ENCODE measurements around the gene MTMR1. TPM values are rescaled to one million over a fixed set of nuclear protein-coding genes. Genes with fewer than 3 reads are reported as not detected.
A peak's percentile ranks its signal among the peaks of the same experiment; 100 is the strongest.

Gene MTMR1
- total and polyA plus RNA-seq, 5 donors = 7.4 to 23.4 (median 21.5) TPM

DNA sequence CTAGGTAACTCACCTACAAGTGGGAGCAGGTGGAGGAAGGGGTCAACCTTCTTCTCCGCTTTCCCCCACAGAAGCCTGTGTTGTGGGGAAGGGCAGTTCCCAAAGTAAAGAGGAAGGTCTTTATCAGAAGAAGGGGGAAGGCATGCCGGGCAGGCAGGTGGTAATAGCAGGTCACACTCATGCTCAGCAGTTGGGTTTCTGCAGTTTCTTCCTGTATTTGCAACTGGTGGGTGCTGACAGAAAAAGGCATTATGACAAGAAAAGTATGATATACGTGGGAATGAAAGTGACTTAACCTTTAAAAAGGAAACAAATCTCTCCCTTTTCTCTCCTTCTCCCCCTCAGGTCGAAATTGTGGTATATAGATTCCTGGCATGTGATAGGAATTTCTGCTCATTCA, 3.7 kb downstream of the MTMR1 start:
- Histone ChIP-seq H3K27me3 (ENCODE audit: control insufficient read depth, insufficient read depth) (no peaks in the 10 kb centered on the region), H3K9me3 (ENCODE audit: control insufficient read depth, low read length) (no peaks in the 10 kb centered on the region), H3K4me3 (ENCODE audit: low read length) (no peak overlapping the region), H3K4me1 (ENCODE audit: control insufficient read depth, insufficient read depth, low read length) (no peaks in the 10 kb centered on the region), H3K27ac (ENCODE audit: low read length) (no peak overlapping the region)
- intact Hi-C loops (cut with DNase I) = no loop called here
- WGBS = 61% methylated on average over 4 of the region's 4 CpGs
- no peak for DNase-seq
- no peak for ATAC-seq

DNA sequence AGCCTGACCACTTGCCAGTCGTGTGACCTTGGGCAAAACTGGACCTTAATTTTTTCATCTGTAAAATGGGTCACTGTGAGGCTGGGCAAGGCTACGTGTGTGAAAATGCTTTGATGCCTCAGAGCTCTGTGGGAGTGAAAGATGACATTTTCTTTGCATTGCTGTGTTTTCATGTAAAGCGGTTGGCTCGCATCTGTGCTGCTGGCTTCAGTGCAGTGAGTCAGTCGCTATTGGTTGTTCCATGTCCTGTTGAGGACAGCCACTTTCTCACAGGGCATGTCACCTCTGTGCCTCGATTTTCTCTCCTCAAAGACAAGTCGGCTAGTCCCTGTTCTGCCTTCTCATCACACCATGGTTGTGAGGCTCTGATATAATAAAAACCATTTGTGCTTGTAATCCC, 4.4 kb downstream of the MTMR1 start:
- H3K4me1 ChIP-seq (ENCODE audit: control insufficient read depth, insufficient read depth, low read length) = no peaks in the 10 kb centered on the region
- WGBS = 95% methylated on average over 7 of the region's 7 CpGs
- DNase-seq (no peak), ATAC-seq (no peak)
- no peak overlapping the region for H3K27ac ChIP-seq (ENCODE audit: low read length)
- no peaks in the 10 kb centered on the region for H3K9me3 ChIP-seq (ENCODE audit: control insufficient read depth, low read length)
- intact Hi-C loops (cut with DNase I) = no loop called here
- H3K4me3 ChIP-seq (ENCODE audit: low read length) = no peak overlapping the region
- no peaks in the 10 kb centered on the region for H3K27me3 ChIP-seq (ENCODE audit: control insufficient read depth, insufficient read depth)

DNA sequence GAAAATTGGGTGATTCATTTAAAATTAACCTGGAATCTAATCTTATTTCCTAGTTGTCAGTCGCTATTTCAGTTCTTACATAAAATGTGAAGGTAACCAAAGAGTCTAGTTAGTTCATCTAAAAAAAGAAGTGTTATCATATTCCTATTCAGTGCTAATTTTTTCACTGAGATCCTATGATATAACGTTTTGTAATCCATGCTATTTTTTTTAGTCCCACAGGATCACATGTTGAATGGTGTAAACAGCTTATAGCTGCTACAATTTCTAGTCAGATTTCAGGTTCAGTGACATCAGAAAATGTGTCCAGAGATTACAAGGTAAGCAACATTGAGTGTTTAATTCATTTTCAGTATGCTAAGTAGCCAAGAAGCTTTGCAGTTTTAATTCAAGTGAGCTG, 5.8 kb downstream of the MTMR1 start:
- DNase-seq = no peak
- H3K4me1 ChIP-seq (ENCODE audit: control insufficient read depth, insufficient read depth, low read length) = no peaks in the 10 kb centered on the region
- ATAC-seq = no peak
- H3K9me3 ChIP-seq (ENCODE audit: control insufficient read depth, low read length) = no peaks in the 10 kb centered on the region
- WGBS = 57% methylated on average over 2 of the region's 2 CpGs
- no peak overlapping the region for H3K4me3 ChIP-seq (ENCODE audit: low read length)
- no peak overlapping the region for H3K27ac ChIP-seq (ENCODE audit: low read length)
- H3K27me3 ChIP-seq (ENCODE audit: control insufficient read depth, insufficient read depth) = no peaks in the 10 kb centered on the region
- intact Hi-C loops (cut with DNase I) = no loop called here

- no peak overlapping the region for H3K4me3 ChIP-seq (ENCODE audit: low read length)
- ATAC-seq (no peak), DNase-seq (no peak)
- no peaks in the 10 kb centered on the region for H3K9me3 ChIP-seq (ENCODE audit: control insufficient read depth, low read length)
- intact Hi-C loops (cut with DNase I) = loop anchor here in 1 of 4 donors (10.0 kb wide), 1 partner anchor 745 kb away; no protein-coding TSS in a partner anchor
- H3K27ac ChIP-seq (ENCODE audit: low read length) = no peak overlapping the region
- no peaks in the 10 kb centered on the region for H3K27me3 ChIP-seq (ENCODE audit: control insufficient read depth, insufficient read depth)
- H3K4me1 ChIP-seq (ENCODE audit: control insufficient read depth, insufficient read depth, low read length) = peaks cover 4% of the 10 kb centered on the region
Measured at GRCh38 chrX:150700107-150700506, 6.9 kb downstream of the MTMR1 start.

- Histone ChIP-seq H3K4me1 (ENCODE audit: control insufficient read depth, insufficient read depth, low read length) (peaks cover 4% of the 10 kb centered on the region), H3K27me3 (ENCODE audit: control insufficient read depth, insufficient read depth) (no peaks in the 10 kb centered on the region), H3K9me3 (ENCODE audit: control insufficient read depth, low read length) (no peaks in the 10 kb centered on the region), H3K4me3 (ENCODE audit: low read length) (no peak overlapping the region), H3K27ac (ENCODE audit: low read length) (no peak overlapping the region)
- intact Hi-C loops (cut with DNase I) = loop anchor here in 1 of 4 donors (10.0 kb wide), 1 partner anchor 747 kb away; no protein-coding TSS in a partner anchor
- DNase-seq (no peak), ATAC-seq (no peak)
- WGBS = 100% methylated on average over 1 of the region's 1 CpG
Measured at GRCh38 chrX:150701377-150701776, 8.2 kb downstream of the MTMR1 start.

DNA sequence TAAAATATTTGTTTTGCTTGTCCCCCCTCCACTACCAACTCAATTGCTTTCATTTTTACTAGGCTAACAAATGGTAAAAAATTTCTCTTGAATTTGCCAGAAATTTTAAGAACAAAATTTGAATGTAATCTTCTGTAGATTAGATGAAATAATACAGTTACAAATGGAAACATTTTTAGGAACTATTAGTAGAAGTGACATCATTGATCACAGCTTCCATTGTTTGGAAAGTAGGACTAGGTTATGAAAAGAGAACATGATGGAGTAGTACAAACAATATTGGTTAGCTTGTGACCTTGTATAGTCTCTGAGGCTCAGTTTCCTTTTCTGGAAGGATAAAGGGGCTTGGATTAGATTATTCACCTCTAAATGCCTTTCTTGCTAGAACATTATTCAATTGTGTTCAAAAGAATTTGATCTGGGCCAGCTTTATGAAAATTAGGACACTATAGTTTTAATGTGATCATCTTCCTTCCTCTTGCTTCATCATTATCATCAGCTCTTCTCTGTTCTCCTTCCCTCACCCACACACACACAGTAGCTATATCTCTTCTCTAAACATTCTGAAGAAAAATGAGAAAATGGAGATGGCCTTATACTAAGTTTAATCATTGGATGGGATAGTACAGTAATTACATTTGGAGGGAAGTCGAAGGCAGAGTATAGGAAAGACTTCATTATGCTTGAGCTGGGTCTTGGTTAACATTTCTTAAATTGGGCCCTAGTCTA, 9.9 kb downstream of the MTMR1 start:
- no peaks in the 10 kb centered on the region for H3K9me3 ChIP-seq (ENCODE audit: control insufficient read depth, low read length)
- intact Hi-C loops (cut with DNase I) = loop anchor here in 1 of 4 donors (10.0 kb wide), 1 partner anchor 748 kb away; no protein-coding TSS in a partner anchor
- H3K27ac ChIP-seq (ENCODE audit: low read length) = no peak overlapping the region
- H3K4me1 ChIP-seq (ENCODE audit: control insufficient read depth, insufficient read depth, low read length) = peaks cover 4% of the 10 kb centered on the region
- no peak overlapping the region for H3K4me3 ChIP-seq (ENCODE audit: low read length)
- H3K27me3 ChIP-seq (ENCODE audit: control insufficient read depth, insufficient read depth) = no peaks in the 10 kb centered on the region
- WGBS = 89% methylated on average over 1 of the region's 1 CpG
- DNase-seq = no peak
- no peak for ATAC-seq

GRCh38 chrX:150703695-150703974, 10.4 kb downstream of the MTMR1 start:
- intact Hi-C loops (cut with DNase I) = loop anchor here in 1 of 4 donors (10.0 kb wide), 1 partner anchor 749 kb away; no protein-coding TSS in a partner anchor
- no peak overlapping the region for H3K4me3 ChIP-seq (ENCODE audit: low read length)
- H3K4me1 ChIP-seq (ENCODE audit: control insufficient read depth, insufficient read depth, low read length) = peaks cover 4% of the 10 kb centered on the region
- H3K9me3 ChIP-seq (ENCODE audit: control insufficient read depth, low read length) = no peaks in the 10 kb centered on the region
- DNase-seq (no peak), ATAC-seq (no peak)
- H3K27ac ChIP-seq (ENCODE audit: low read length) = no peak overlapping the region
- H3K27me3 ChIP-seq (ENCODE audit: control insufficient read depth, insufficient read depth) = no peaks in the 10 kb centered on the region

DNA sequence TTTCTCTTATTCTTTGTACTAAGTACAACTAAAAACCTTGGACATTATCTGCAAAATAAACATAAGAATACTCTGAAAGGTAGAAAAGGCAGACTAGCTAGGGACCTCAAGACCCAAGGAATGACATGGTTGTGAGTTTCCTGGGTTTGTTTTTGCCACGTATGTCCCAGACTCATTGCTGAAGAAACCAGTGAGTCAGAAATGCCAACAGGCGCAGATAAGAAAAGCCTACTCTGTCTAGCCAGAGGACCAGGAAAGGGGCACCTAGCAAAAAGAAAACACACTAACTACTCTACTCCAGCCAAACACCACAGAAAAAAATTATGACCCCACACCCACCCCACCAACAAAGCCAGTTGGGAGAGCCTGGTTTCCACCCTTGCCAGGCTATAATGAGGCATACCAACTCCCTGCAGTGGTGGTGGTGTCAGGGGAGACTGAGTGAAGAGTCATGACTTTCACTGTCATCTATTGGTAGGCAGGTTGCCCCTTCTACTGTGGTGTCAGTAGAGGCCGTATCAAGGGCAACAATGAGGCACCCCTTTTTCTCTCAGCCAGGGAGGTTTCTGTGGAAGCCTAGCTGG, 10.9 kb downstream of the MTMR1 start:
- Histone ChIP-seq H3K27me3 (ENCODE audit: control insufficient read depth, insufficient read depth) (no peaks in the 10 kb centered on the region), H3K9me3 (ENCODE audit: control insufficient read depth, low read length) (no peaks in the 10 kb centered on the region), H3K27ac (ENCODE audit: low read length) (no peak overlapping the region), H3K4me1 (ENCODE audit: control insufficient read depth, insufficient read depth, low read length) (peaks cover 4% of the 10 kb centered on the region), H3K4me3 (ENCODE audit: low read length) (no peak overlapping the region)
- ATAC-seq (peak in 1 of 2 donors; percentile 46), DNase-seq (no peak)
- intact Hi-C loops (cut with DNase I) = loop anchor here in 1 of 4 donors (10.0 kb wide), 1 partner anchor 749 kb away; no protein-coding TSS in a partner anchor
- 84% methylated on average over 3 of the region's 3 CpGs for WGBS

DNA sequence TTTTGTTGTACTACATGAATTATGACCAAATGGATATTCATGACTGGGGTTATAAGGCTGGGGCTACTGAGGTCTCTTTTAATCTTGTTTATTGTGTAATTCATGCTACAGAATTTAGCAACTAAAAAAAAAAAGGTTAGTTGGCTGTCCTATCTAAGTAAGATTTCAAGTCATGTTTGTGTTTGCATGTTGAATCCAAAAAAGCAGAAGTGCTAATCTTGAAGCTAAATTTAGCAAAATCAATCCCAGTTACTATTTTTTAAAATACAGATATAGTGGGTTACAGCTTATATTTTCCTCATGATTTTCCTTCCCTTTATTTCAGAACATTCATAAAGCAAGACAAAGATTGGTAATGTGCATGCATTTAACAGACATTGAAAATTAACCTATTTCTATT, 19.4 kb downstream of the MTMR1 start:
- Histone ChIP-seq H3K4me3 (ENCODE audit: low read length) (no peak overlapping the region), H3K27ac (ENCODE audit: low read length) (no peak overlapping the region), H3K27me3 (ENCODE audit: control insufficient read depth, insufficient read depth) (no peaks in the 10 kb centered on the region), H3K4me1 (ENCODE audit: control insufficient read depth, insufficient read depth, low read length) (no peaks in the 10 kb centered on the region), H3K9me3 (ENCODE audit: control insufficient read depth, low read length) (no peaks in the 10 kb centered on the region)
- ATAC-seq = no peak
- DNase-seq = no peak
- intact Hi-C loops (cut with DNase I) = no loop called here

- H3K9me3 ChIP-seq (ENCODE audit: control insufficient read depth, low read length) = no peaks in the 10 kb centered on the region
- H3K4me3 ChIP-seq (ENCODE audit: low read length) = no peak overlapping the region
- intact Hi-C loops (cut with DNase I) = loop anchor here in 1 of 4 donors (5.0 kb wide), 1 partner anchor 33 kb away; no protein-coding TSS in a partner anchor
- no peak overlapping the region for H3K27ac ChIP-seq (ENCODE audit: low read length)
- no peaks in the 10 kb centered on the region for H3K27me3 ChIP-seq (ENCODE audit: control insufficient read depth, insufficient read depth)
- no peaks in the 10 kb centered on the region for H3K4me1 ChIP-seq (ENCODE audit: control insufficient read depth, insufficient read depth, low read length)
- WGBS = 82% methylated on average over 3 of the region's 3 CpGs
- DNase-seq (no peak), ATAC-seq (no peak)
Measured at GRCh38 chrX:150715184-150715583, 22.0 kb downstream of the MTMR1 start.

GRCh38 chrX:150719621-150720020, 26.4 kb downstream of the MTMR1 start:
- Histone ChIP-seq H3K4me3 (ENCODE audit: low read length) (no peak overlapping the region), H3K4me1 (ENCODE audit: control insufficient read depth, insufficient read depth, low read length) (no peaks in the 10 kb centered on the region), H3K9me3 (ENCODE audit: control insufficient read depth, low read length) (no peaks in the 10 kb centered on the region), H3K27me3 (ENCODE audit: control insufficient read depth, insufficient read depth) (no peaks in the 10 kb centered on the region), H3K27ac (ENCODE audit: low read length) (no peak overlapping the region)
- DNase-seq = no peak
- intact Hi-C loops (cut with DNase I) = loop anchor here in 1 of 4 donors (5.0 kb wide), 1 partner anchor 37 kb away; no protein-coding TSS in a partner anchor
- 92% methylated on average over 4 of the region's 4 CpGs for WGBS
- ATAC-seq = no peak
